Measurements from ENCODE around the gene TPTE2.
"Not testable (repeated sequence)": the region's sequence is repeated elsewhere in the genome, so short reads cannot be mapped to it uniquely, and the experiment has no call there.

The TPTE2 gene

DNA sequence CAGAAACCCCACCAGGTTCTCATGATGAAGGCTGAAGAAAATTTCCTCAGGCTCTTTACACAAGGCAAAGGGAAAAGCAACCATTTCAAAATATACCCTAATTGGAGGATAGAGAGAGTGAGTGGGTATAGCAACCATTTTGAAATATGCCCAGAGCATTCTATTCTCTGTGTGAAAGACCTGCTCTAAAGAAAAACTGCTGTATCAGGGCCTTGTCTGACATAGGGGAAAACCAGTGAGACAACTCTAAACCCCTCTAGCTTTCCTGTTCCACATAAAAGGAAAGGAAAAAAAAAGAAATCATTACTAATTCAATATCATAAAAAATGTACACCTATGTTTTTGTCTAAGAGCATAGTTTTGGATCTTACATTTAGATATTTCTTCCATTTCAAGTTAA, 42.3 kb downstream of the TPTE2 start:
- H3K36me3 Mint-ChIP-seq (ENCODE audit: low read depth), result no peaks in the 10 kb centered on the region
- H3K4me3 Mint-ChIP-seq, result no peak overlapping the region
- TF ChIP-seq, protein P1, sequence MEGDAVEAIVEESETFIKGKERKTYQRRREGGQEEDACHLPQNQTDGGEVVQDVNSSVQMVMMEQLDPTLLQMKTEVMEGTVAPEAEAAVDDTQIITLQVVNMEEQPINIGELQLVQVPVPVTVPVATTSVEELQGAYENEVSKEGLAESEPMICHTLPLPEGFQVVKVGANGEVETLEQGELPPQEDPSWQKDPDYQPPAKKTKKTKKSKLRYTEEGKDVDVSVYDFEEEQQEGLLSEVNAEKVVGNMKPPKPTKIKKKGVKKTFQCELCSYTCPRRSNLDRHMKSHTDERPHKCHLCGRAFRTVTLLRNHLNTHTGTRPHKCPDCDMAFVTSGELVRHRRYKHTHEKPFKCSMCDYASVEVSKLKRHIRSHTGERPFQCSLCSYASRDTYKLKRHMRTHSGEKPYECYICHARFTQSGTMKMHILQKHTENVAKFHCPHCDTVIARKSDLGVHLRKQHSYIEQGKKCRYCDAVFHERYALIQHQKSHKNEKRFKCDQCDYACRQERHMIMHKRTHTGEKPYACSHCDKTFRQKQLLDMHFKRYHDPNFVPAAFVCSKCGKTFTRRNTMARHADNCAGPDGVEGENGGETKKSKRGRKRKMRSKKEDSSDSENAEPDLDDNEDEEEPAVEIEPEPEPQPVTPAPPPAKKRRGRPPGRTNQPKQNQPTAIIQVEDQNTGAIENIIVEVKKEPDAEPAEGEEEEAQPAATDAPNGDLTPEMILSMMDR (IDR thresholded peaks at IDR 0.05; ENCODE audit: unreplicated experiment in 3 of 3), result no peak
- H3K9me3 Mint-ChIP-seq, result peaks cover 20% of the 10 kb centered on the region
- H3K4me1 Mint-ChIP-seq, result no peaks in the 10 kb centered on the region
- H3K27ac Mint-ChIP-seq, result no peak overlapping the region
- no peaks in the 10 kb centered on the region for H3K27me3 Mint-ChIP-seq (ENCODE audit: low read depth)

DNA sequence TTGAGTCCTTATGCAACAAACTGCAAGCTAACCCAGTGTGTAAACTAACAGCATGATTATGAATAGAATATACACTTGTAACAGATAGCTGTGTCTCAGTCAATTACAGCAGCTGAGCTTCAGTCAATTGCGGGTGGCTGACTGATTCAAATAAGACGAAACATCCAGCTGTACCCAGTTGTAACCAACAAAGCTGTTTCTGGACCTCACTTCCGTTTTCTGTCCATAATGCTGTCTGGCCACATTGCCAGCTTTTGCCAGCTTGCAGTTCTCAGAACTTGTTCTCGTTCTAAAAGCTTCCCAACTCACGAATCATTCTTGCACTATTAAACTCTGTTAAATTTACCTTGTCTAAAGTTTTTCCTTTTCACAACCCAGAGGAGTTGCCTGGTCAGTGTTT, 53.7 kb downstream of the TPTE2 start:
- H3K27me3 Mint-ChIP-seq (ENCODE audit: low read depth); H3K4me1 Mint-ChIP-seq; H3K36me3 Mint-ChIP-seq (ENCODE audit: low read depth); H3K27ac Mint-ChIP-seq; H3K4me3 Mint-ChIP-seq: not testable (repeated sequence)
- H3K9me3 Mint-ChIP-seq, result peaks cover 35% of the 10 kb centered on the region

DNA sequence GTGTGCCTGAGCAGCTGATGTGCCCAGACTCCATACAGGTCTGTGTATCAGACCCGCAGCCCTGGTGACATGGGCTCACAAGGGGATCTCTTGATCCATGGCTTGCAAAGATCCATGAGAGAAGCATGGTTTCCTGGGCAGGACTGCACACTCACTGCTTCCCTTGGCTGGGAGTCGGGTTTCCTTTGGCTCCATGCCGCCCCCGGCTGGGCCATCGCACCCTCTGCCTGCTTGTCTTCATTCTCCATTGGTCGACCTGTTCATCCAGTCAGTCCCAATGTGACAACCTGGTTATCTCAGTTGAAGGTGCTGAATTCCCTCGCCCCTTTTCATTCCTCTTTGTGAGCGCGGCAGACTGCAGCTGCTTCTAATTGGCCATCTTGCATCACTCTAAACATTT, 101.2 kb downstream of the TPTE2 start:
- not testable (repeated sequence) for H3K4me3 Mint-ChIP-seq; H3K4me1 Mint-ChIP-seq; H3K27ac Mint-ChIP-seq; H3K27me3 Mint-ChIP-seq (ENCODE audit: low read depth); H3K36me3 Mint-ChIP-seq (ENCODE audit: low read depth)
- H3K9me3 Mint-ChIP-seq, result peaks cover 40% of the 10 kb centered on the region

GRCh38 chr13:19439056-19439686, 122.2 kb downstream of the TPTE2 start:
- H3K4me3 Mint-ChIP-seq; H3K27me3 Mint-ChIP-seq (ENCODE audit: low read depth); H3K4me1 Mint-ChIP-seq; H3K36me3 Mint-ChIP-seq (ENCODE audit: low read depth); H3K27ac Mint-ChIP-seq: not testable (repeated sequence)
- H3K9me3 Mint-ChIP-seq, result peaks cover 35% of the 10 kb centered on the region

- not testable (repeated sequence) for H3K4me3 Mint-ChIP-seq; H3K4me1 Mint-ChIP-seq; H3K27me3 Mint-ChIP-seq (ENCODE audit: low read depth); H3K27ac Mint-ChIP-seq; H3K36me3 Mint-ChIP-seq (ENCODE audit: low read depth)
- H3K9me3 Mint-ChIP-seq, result peaks cover 32% of the 10 kb centered on the region
Observed at GRCh38 chr13:19437780-19438179, 123.6 kb downstream of the TPTE2 start.

GRCh38 chr13:19422236-19422635, 139.1 kb downstream of the TPTE2 start:
- H3K4me3 Mint-ChIP-seq; H3K36me3 Mint-ChIP-seq (ENCODE audit: low read depth); H3K27ac Mint-ChIP-seq; H3K4me1 Mint-ChIP-seq; H3K27me3 Mint-ChIP-seq (ENCODE audit: low read depth): not testable (repeated sequence)
- H3K9me3 Mint-ChIP-seq, result peaks cover 32% of the 10 kb centered on the region

DNA sequence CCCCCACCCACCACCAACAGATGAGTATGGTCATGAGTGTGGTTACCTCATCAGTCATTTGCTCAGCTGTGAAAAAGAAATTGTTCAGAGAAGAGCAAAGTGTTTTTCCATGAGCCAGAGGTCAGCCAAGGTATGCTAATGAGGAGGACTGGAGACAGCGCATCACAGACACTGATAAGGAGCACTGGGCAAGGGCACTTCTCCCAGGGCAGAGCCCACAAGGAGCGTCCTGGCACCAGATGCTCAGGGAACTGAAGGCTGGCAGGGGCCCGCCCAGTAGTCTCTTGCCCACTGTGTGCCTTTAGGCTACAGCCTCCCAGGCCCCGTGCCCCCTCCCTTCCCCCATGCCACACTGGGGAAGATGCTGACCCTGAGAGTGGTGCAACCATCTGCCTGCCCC, 148.8 kb downstream of the TPTE2 start:
- not testable (repeated sequence) for H3K27ac Mint-ChIP-seq; H3K4me3 Mint-ChIP-seq; H3K27me3 Mint-ChIP-seq (ENCODE audit: low read depth); H3K4me1 Mint-ChIP-seq; H3K36me3 Mint-ChIP-seq (ENCODE audit: low read depth)
- H3K9me3 Mint-ChIP-seq, result peaks cover 53% of the 10 kb centered on the region

- not testable (repeated sequence) for H3K27me3 Mint-ChIP-seq (ENCODE audit: low read depth); H3K4me1 Mint-ChIP-seq; H3K4me3 Mint-ChIP-seq; H3K27ac Mint-ChIP-seq; H3K36me3 Mint-ChIP-seq (ENCODE audit: low read depth)
- H3K9me3 Mint-ChIP-seq, result peaks cover 28% of the 10 kb centered on the region
Observed at GRCh38 chr13:19382746-19383511, 178.4 kb downstream of the TPTE2 start.

DNA sequence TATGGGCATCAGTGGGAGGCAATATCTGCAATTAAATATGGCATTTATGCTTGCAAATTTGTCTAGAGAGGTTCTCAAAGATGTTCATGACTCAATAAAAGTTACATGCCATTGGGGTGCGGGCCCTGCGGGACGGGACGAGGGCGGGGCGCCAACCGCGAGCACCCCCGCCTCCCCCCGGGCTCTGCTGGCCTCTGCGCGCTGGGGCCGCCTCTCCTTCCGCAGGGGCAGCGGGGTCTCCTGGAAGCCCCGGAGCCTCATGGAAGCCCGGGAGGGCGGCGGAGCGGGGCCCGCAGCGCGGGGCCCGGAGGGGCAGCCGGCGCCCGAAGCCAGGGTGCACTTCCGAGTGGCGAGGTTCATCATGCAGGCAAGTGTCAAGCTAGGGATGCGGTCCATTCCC, 179.2 kb downstream of the TPTE2 start:
- H3K9me3 Mint-ChIP-seq, result peaks cover 31% of the 10 kb centered on the region
- H3K27me3 Mint-ChIP-seq (ENCODE audit: low read depth), result no peaks in the 10 kb centered on the region
- no peak overlapping the region for H3K4me3 Mint-ChIP-seq
- H3K36me3 Mint-ChIP-seq (ENCODE audit: low read depth), result no peaks in the 10 kb centered on the region
- no peak overlapping the region for H3K27ac Mint-ChIP-seq
- H3K4me1 Mint-ChIP-seq, result no peaks in the 10 kb centered on the region
- TF ChIP-seq, protein P1 (IDR thresholded peaks at IDR 0.05; ENCODE audit: unreplicated experiment in 3 of 3), result no peak
